Activated CD8-positive, alpha-beta memory T cell treated with anti-CD3 and anti-CD28 coated beads, Interleukin-2, amount 50 U/mL, for 4 hours (primary cell): Measurements from ENCODE around the gene SCAPER.

ENCODE experiments used
- DNase-seq: peaks from one replicate; pipeline ENCODE4 v3.0.0-alpha.2; 2020

The SCAPER gene

DNA sequence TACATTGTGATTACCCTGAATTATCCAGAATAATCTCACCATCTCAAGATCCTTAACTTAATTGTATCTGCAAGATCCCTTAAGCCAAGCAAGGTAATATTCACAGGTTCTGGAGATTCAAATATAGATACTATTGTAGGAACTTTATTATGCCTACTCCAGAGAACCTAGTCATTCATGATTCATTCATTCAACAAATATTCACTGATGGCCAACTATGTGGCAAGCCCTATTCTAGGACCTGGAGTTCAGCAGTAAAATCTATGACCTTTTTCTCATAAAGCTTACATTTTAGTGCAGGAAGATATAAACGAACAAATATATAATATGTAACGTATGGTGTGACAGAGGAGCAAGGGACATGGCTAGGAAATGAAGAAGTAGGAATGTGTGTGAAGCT lies 519.0 kb downstream of the SCAPER start:
- DNase-seq = no peak

DNA sequence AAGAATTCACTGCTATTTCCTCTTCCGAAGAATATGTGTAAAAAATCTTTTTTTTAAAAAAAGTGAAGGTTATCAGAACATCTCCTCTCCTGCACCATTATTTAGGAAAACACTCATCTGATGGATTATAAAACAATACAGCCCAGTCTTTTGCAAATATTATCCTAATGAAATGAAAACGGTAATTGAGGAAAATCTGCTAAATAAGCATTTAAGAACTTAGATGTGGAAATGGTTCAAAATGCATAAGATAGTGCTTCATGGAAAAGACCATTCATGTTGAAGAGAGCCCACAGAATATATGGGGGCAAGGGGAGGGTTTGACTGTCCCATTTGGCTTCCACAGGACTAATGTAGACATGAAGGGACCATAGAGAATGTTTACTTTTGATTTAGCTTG lies 520.7 kb downstream of the SCAPER start:
- no peak for DNase-seq

- no peak for DNase-seq
Measured at GRCh38 chr15:76382987-76383728, 522.0 kb downstream of the SCAPER start.

- DNase-seq = no peak
Measured at GRCh38 chr15:76381366-76381765, 523.8 kb downstream of the SCAPER start.

- DNase-seq = no peak
Measured at GRCh38 chr15:76380249-76380648, 524.9 kb downstream of the SCAPER start.

DNA sequence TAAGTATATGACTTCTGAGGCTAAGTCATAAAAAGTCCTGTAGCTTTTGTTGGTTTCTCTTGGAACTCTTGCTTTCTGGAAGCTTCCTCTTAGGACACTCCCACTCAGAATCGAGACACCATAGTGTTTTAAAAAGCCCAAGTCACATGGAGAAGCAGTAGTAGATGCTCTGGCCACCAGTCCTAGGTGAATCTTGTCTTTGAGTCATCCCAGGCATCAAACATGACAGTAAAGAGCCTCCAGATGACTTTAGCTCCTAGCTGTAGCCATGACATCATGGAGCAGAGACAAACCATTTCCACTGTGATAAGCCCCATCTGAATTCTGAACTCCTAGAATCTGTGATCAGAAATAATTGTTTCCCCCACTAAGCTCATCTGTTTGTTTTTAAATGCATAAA lies 526.4 kb downstream of the SCAPER start:
- no peak for DNase-seq

DNA sequence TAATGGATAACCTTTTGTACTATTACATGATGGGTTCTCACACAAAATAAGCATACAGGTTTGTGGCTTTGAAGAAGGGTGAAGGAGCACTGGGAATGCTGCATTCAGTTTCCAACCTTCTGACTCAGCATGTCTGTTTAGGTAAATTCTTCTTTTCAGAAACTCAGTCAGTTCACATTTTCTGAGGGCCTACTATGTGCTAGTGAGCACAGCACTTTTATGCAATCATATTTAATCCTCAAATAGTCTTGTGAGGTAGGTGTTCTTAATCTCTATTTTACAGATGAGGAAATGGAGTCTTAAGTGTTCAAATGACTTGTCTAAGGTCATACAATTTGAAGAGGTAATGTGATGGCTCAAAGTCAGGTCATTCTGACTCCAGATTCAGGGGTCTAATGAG lies 527.4 kb downstream of the SCAPER start:
- no peak for DNase-seq

GRCh38 chr15:76377217-76377616 lies 527.9 kb downstream of the SCAPER start:
- no peak for DNase-seq

DNA sequence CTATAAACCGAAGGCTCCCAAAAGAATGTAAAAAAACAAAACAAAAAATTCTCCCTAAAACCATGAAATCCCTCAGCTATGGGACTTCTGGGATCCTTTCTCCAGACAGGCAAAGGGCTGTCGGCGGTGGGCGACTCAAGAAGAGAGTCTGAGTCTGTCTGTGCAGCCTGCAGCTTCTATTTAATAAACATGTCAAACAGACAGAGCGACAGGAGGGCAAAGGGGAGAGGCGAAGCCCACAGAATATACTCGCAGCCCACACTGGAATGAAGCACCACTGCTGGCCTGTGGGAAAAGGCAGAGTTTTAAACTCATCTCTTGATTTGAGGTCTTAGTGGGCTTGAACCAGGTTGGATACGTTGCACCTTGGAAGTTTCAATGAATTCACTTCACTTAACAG lies 528.3 kb downstream of the SCAPER start:
- DNase-seq = no peak

- DNase-seq = no peak
Measured at GRCh38 chr15:76376029-76376428, 529.1 kb downstream of the SCAPER start.

DNA sequence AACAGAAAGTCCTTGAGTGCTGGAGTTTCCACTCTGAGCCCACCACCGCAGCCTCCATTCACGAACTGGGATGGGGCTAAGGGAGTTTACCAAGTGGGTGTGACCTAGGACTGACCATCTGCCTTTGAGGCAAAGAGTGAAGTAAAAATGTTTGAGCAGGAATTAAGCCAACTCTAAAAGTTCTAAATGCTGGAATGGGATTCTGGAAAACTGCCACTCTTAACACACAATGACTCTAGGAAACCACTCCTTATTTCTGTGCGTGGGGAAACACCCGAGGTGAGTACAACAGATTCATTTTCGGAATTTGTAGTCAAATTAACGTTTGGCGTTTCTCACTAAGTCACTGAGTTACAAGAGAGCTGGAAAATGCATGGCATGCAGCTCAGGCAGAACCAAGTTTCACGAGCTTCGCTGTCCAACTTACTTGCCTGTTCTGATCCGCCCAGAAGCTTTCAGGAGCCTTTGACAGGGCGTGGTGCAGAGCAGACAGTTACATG lies 537.0 kb downstream of the SCAPER start:
- DNase-seq = no peak

DNA sequence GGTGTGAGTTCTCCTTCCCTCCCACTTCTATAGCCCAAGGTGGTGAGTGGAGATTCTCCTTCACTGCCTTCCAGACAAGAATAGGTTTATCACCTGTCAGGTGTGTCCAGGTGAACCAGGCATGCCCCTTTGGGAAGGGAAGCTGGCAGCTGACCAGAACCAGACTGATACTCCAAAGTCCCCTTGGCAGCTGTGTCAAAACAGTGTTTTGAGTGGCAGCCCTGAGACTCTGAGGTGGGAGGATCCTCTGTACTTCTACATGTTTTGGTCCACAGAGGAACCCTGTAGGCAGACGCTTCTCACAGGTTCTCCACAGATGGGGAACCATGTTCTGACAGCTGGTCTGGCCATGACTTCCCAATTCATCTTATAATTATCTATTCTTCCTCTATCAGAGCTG lies 538.4 kb downstream of the SCAPER start:
- DNase-seq = no peak

GRCh38 chr15:76363251-76363650 lies 541.9 kb downstream of the SCAPER start:
- DNase-seq = no peak

DNA sequence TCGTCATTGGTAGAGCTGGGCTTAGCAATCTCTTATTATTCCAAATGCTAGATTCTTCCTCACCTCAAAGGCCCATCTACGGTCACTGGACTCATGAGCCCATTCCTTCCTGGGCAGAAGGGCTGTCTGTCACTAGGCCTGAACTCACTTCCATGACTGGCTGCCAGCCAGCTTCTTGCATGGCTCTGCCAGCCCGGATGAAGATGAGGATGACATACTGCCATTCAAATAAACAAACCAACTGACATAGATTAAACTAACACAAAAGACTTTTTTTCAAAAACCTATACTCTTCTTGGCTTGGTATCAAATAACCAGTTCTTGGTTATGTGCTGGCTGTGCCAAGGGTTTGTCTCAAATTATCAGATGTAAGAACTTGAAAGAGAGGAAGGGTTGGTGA lies 544.7 kb downstream of the SCAPER start:
- no peak for DNase-seq

- DNase-seq = no peak
Measured at GRCh38 chr15:76359152-76359551, 546.0 kb downstream of the SCAPER start.

DNA sequence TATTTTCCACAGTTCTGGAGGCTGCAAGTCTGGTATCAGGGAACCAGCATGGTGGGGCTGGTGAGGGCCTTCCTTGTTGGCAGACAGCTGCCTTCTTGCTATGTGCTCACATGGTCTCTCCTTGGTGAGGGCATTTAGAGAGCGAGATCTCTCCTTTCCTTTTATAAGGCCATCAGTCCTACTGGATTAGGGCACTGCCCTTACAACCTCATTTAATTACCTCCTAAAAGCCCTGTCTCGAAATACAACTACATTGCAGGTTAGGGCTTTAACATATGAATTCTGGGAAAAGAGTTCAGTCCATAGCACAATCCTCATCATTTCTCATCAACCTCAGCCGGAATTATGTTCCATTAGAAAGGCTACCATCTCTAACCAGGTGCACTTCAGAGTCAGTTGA lies 546.7 kb downstream of the SCAPER start:
- DNase-seq = no peak

DNA sequence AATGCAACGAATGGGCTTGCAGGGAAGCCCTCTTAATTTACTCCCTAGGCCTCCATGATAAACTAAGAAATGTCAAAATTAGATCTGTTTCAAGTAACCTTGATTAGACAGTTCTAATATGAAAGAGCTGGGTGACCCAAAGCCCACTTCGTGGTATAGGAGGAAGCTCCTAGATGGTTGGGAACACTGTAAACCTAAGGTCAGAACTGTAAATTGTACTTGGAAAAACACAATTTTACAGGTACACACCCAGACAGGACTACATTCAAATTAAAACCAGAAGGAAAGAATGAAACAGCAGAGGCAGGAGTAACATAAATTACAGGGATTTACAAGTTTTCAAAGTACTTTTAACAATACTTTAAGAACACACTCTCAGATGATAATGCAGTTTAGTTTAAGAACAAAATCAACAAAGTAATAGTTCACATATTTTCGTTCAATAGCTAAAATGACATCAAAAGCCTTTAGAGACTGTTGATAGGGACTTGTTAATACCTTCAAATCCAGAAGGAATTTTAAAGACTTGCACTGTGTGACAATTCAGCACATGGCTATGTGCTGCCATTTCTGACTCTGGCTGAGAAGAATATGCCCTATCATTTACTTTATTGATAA lies 550.2 kb downstream of the SCAPER start:
- DNase-seq = no peak

- no peak for DNase-seq
Measured at GRCh38 chr15:76353903-76354302, 551.2 kb downstream of the SCAPER start.

DNA sequence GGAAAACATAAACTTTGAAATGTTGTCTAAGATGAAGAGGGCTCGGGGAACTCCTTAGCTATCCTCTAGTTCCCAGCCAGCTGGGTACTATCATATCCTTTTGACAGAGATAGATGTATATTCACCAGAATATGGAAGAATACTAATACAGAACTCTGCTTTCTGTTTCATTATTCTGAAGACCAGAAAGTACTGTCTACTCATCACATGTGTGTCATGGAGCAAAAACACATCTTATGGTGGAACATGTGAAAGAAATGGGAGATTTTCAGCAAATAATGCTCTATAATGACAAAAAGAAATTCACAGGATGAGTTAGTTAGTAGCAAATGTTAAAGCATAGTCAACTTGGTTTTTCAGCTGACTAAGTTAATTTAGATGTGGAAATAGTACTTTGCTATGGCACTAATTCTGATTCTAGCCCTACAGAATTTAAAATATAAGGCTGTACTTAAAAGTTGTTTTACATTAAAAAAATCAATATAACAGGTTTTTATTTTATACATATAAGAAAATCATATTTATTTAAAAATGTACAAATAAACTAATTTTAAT lies 552.0 kb downstream of the SCAPER start:
- no peak for DNase-seq

DNA sequence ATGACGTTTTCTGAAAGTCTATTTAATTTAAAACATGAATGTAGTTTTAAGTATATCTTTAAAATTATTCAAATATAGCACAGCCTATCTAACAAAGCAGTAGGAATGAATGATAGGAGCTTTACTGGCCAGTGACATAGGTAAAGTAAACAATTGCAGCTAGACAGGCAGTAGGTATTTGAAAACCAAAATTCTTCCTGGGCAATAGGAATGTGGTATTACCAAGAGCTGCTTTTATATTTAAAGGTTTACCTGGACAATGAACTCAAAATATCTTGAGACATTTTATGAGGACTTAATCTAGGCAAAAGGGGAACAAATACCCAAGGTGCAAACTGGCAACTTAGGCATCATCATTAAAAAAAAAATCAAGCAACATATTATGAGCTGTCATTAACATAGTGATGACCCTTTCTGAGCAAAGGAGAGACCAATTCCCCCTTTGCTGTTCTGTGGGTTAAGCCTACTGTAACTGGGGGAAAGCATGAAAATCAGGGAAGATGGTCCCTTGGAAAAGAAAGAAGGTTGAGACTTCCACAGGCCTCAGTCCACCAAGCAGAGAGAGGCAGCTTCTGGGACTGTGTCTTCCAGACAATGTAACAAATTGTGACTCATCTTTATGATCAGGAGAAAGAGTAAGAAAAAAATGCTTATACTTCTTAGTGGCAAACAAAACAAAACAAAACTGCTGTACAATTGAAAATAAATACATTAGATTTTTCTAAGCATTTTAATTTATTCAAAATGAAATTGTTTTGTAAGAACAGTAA lies 555.7 kb downstream of the SCAPER start:
- DNase-seq = no peak

- DNase-seq = no peak
Measured at GRCh38 chr15:76347482-76348055, 557.6 kb downstream of the SCAPER start.

GRCh38 chr15:76346669-76347481 lies 558.3 kb downstream of the SCAPER start:
- DNase-seq = no peak
